Large intestine (tissue), 3 donors: Measurements from ENCODE around the gene OCEL1. TPM values are rescaled to one million over a fixed set of nuclear protein-coding genes. Genes with fewer than 3 reads are reported as not detected.
"Not testable (repeated sequence)": the region's sequence is repeated elsewhere in the genome, so short reads cannot be mapped to it uniquely, and the experiment has no call there.

Experiments used
- DNase-seq, 2 donors: peaks; one replicate each; pipeline versions ENCODE4 v3.0.0 to v3.0.0-alpha.2; 2013
- H3K27ac ChIP-seq: one replicate; pipeline ENCODE4 v1.5.1; 2013; ENCODE audit warnings: low read length
- H3K27me3 ChIP-seq: 2 replicates; pipeline ENCODE4 v1.6.1; 2013; ENCODE audit warnings: low read length; ENCODE audit not compliant: control insufficient read depth, insufficient read depth
- H3K36me3 ChIP-seq: 2 replicates; pipeline ENCODE4 v1.6.1; 2013; ENCODE audit warnings: low read length; ENCODE audit not compliant: control insufficient read depth, insufficient read depth
- H3K4me1 ChIP-seq: one replicate; pipeline ENCODE4 v1.6.1; 2013; ENCODE audit warnings: low read length; ENCODE audit not compliant: control insufficient read depth, insufficient read depth
- H3K4me3 ChIP-seq: one replicate; pipeline ENCODE4 v1.5.1; 2013; ENCODE audit warnings: low read length
- H3K9me3 ChIP-seq: one replicate; pipeline ENCODE4 v1.6.1; 2013; ENCODE audit warnings: mild to moderate bottlenecking, low read depth, low read length, moderate library complexity; ENCODE audit not compliant: control insufficient read depth
- WGBS: methylation state at CpG from one replicate; pipeline ENCODE4 v1.1.5; 2013; ENCODE audit warnings: low lambda C conversion rate; ENCODE audit not compliant: insufficient coverage; 5-methylcytosine and 5-hydroxymethylcytosine counted together
- polyA plus RNA-seq: library from polyadenylated mRNA; unstranded; fragments of 120-200 nt; gene quantifications from one replicate; pipeline ENCODE4 v1.2.1, GENCODE V29; 2013

OCEL1 gene
- polyA plus RNA-seq, 1 donor, result 33.0 TPM

GRCh38 chr19:17263712-17264640 lies 38.0 kb downstream of the OCEL1 start:
- Histone ChIP-seq H3K4me1 (peaks cover 6% of the 10 kb centered on the region), H3K27me3 (no peaks in the 10 kb centered on the region), H3K4me3 (peak overlapping the region; percentile 10), H3K9me3 (peaks cover 7% of the 10 kb centered on the region), H3K36me3 (peaks cover 4% of the 10 kb centered on the region), H3K27ac (no peak overlapping the region)
- DNase-seq, result no peak
- 86% methylated on average over 1 of the region's 23 CpGs for WGBS

GRCh38 chr19:17264641-17264979 lies 38.6 kb downstream of the OCEL1 start, which contains the start of gene USHBP1:
Gene USHBP1 (minus strand): TSS chr19:17264745. CDS start chr19:17264299, 446 bp downstream.
- Histone ChIP-seq H3K27me3 (no peaks in the 10 kb centered on the region), H3K36me3 (peaks cover 5% of the 10 kb centered on the region), H3K4me1 (peaks cover 6% of the 10 kb centered on the region), H3K4me3 (peak within 1 kb of the TSS; percentile 10), H3K9me3 (peaks cover under 1% of the 10 kb centered on the region), H3K27ac (no peak within 1 kb of the TSS)
- no peak for DNase-seq
- WGBS, result 50% methylated on average over 2 of the region's 5 CpGs

GRCh38 chr19:17266026-17266425 lies 40.0 kb downstream of the OCEL1 start:
- no peak overlapping the region for H3K27ac ChIP-seq
- no peaks in the 10 kb centered on the region for H3K9me3 ChIP-seq
- H3K4me1 ChIP-seq, result peaks cover 6% of the 10 kb centered on the region
- H3K4me3 ChIP-seq, result no peak overlapping the region
- no peaks in the 10 kb centered on the region for H3K27me3 ChIP-seq
- H3K36me3 ChIP-seq, result peaks cover 8% of the 10 kb centered on the region
- 60% methylated on average over 1 of the region's 7 CpGs for WGBS
- DNase-seq, result no peak

- Histone ChIP-seq H3K27ac (no peak overlapping the region), H3K9me3 (no peaks in the 10 kb centered on the region), H3K27me3 (no peaks in the 10 kb centered on the region), H3K4me1 (peaks cover 6% of the 10 kb centered on the region), H3K4me3 (no peak overlapping the region), H3K36me3 (peaks cover 14% of the 10 kb centered on the region)
- DNase-seq, result no peak
- WGBS, result 63% methylated on average over 4 of the region's 12 CpGs
Measured at GRCh38 chr19:17266589-17266974, 40.6 kb downstream of the OCEL1 start.

- peak within 1 kb of the TSS; percentile 78 for H3K4me3 ChIP-seq
- H3K27ac ChIP-seq, result peak within 1 kb of the TSS; percentile 35
- H3K9me3 ChIP-seq, result no peaks in the 10 kb centered on the region
- DNase-seq, result peak; percentile 97 to 98
- H3K4me1 ChIP-seq, result peaks cover 6% of the 10 kb centered on the region
- H3K36me3 ChIP-seq, result peaks cover 16% of the 10 kb centered on the region
- 0% methylated on average over 2 of the region's 27 CpGs for WGBS
- H3K27me3 ChIP-seq, result no peaks in the 10 kb centered on the region
Measured at GRCh38 chr19:17266975-17267788, 41.2 kb downstream of the OCEL1 start, which contains the start of gene BABAM1. Gene BABAM1 (plus strand): TSS chr19:17267443. CDS start chr19:17268807, 1,364 bp downstream.

GRCh38 chr19:17268754-17269153 lies 42.7 kb downstream of the OCEL1 start:
- DNase-seq, result no peak
- no peaks in the 10 kb centered on the region for H3K9me3 ChIP-seq
- no peak overlapping the region for H3K4me3 ChIP-seq
- WGBS, result no CpG with 5 or more reads among the region's 13 CpGs
- no peak overlapping the region for H3K27ac ChIP-seq
- H3K4me1 ChIP-seq, result peaks cover 6% of the 10 kb centered on the region
- peaks cover 23% of the 10 kb centered on the region for H3K36me3 ChIP-seq
- H3K27me3 ChIP-seq, result no peaks in the 10 kb centered on the region

GRCh38 chr19:17274892-17275291 lies 48.9 kb downstream of the OCEL1 start:
- DNase-seq, H3K4me1 ChIP-seq, H3K27ac ChIP-seq, H3K27me3 ChIP-seq, H3K9me3 ChIP-seq, H3K4me3 ChIP-seq: not testable (repeated sequence)
- WGBS, result no CpG with 5 or more reads among the region's 3 CpGs
- H3K36me3 ChIP-seq, result peaks cover 63% of the 10 kb centered on the region

- H3K27ac ChIP-seq, result no peak overlapping the region
- H3K4me1 ChIP-seq, result no peaks in the 10 kb centered on the region
- H3K27me3 ChIP-seq, result no peaks in the 10 kb centered on the region
- DNase-seq, result no peak
- WGBS, result no CpG with 5 or more reads among the region's 19 CpGs
- H3K4me3 ChIP-seq, result no peak overlapping the region
- H3K9me3 ChIP-seq, result no peaks in the 10 kb centered on the region
- peaks cover 60% of the 10 kb centered on the region for H3K36me3 ChIP-seq
Measured at GRCh38 chr19:17275441-17276175, 49.6 kb downstream of the OCEL1 start.
